PC-3 (cell line): Measurements from ENCODE around the gene RIN1. TPM values are rescaled to one million over a fixed set of nuclear protein-coding genes. Genes with fewer than 3 reads are reported as not detected.

ENCODE experiments used
- ATAC-seq: fragments of 200-7000 bp; cut with Tn5 transposase; 2 replicates; pipeline ENCODE4 v1.9.1; 2020; ENCODE audit warnings: mild to moderate bottlenecking, moderate library complexity
- BruUV-seq: library from RNA; stranded (reverse); fragments of 400-500 nt; replicated peaks from 2 replicates; lab custom pipeline; 2021; lab: Mats Ljungman, UMichigan
- CTCF ChIA-PET: fragments of 300-600 bp; sonication (Branson Sonifier 250); formaldehyde crosslinking; loops from one replicate; lab custom pipeline; 2022; ENCODE audit warnings: antibody characterized with exemption; lab: Charles Lee
- POLR2A ChIA-PET: fragments of 300-600 bp; sonication (Branson Sonifier 250); formaldehyde crosslinking; loops from one replicate; lab custom pipeline; 2022; ENCODE audit warnings: antibody characterized with exemption; ENCODE audit not compliant: unreplicated experiment; lab: Charles Lee
- DNase-seq: peaks from one replicate; pipeline ENCODE4 v3.0.0-alpha.2; 2015
- H2AFZ ChIP-seq: fragments of 300-600 bp; sonication (generic); 2 replicates; pipeline ENCODE4 v1.6.0; 2016; ENCODE audit warnings: antibody characterized with exemption, low read length
- H3F3A ChIP-seq: fragments of 300-600 bp; sonication (generic); one replicate; pipeline ENCODE4 v1.6.0; 2017; ENCODE audit warnings: antibody characterized with exemption, low read length, control low read depth, mild to moderate bottlenecking; ENCODE audit not compliant: unreplicated experiment
- H3K27ac ChIP-seq: fragments of 300-600 bp; sonication (generic); 2 replicates; pipeline ENCODE4 v1.5.1; 2016; ENCODE audit warnings: mild to moderate bottlenecking, low read length
- H3K27me3 ChIP-seq: fragments of 300-600 bp; sonication (generic); 2 replicates; pipeline ENCODE4 v1.6.1; 2016; ENCODE audit warnings: low read length, mixed read lengths
- H3K36me3 ChIP-seq: fragments of 300-600 bp; sonication (generic); 2 replicates; pipeline ENCODE4 v1.6.1; 2016; ENCODE audit warnings: low read depth, mixed run types, low read length, mixed read lengths
- H3K4me1 ChIP-seq: fragments of 300-600 bp; sonication (generic); 2 replicates; pipeline ENCODE4 v1.5.1; 2016; ENCODE audit warnings: low read length; ENCODE audit not compliant: insufficient read depth
- H3K4me2 ChIP-seq: fragments of 300-600 bp; sonication (generic); 2 replicates; pipeline ENCODE4 v1.6.0; 2016; ENCODE audit warnings: low read length
- H3K4me3 ChIP-seq: fragments of 300-600 bp; sonication (generic); 2 replicates; pipeline ENCODE4 v1.5.1; 2016; ENCODE audit warnings: mild to moderate bottlenecking, low read length, mixed read lengths
- H3K79me2 ChIP-seq: fragments of 300-600 bp; sonication (generic); 2 replicates; pipeline ENCODE4 v1.6.1; 2017; ENCODE audit warnings: low read length, mixed read lengths
- H3K9ac ChIP-seq: fragments of 300-600 bp; sonication (generic); 2 replicates; pipeline ENCODE4 v1.6.0; 2016; ENCODE audit warnings: mild to moderate bottlenecking, low read length
- H3K9me2 ChIP-seq: fragments of 300-600 bp; sonication (generic); replicated peaks from 2 replicates; pipeline ENCODE4 v1.6.1; 2016; ENCODE audit warnings: mixed run types, low read length, mixed read lengths
- H3K9me3 ChIP-seq: fragments of 300-600 bp; sonication (generic); 2 replicates; pipeline ENCODE4 v1.6.1; 2016; ENCODE audit warnings: low read length, mixed read lengths
- H4K20me1 ChIP-seq: fragments of 300-600 bp; sonication (generic); 2 replicates; pipeline ENCODE4 v1.6.1; 2016; ENCODE audit warnings: low read length, mixed read lengths
- EZH2 ChIP-seq: fragments of 300-600 bp; sonication (generic); IDR thresholded peaks from one replicate; pipeline ENCODE4 v1.6.1; 2017; ENCODE audit warnings: antibody characterized with exemption, mild to moderate bottlenecking, low read length; ENCODE audit not compliant: unreplicated experiment
- EZH2phosphoT487 ChIP-seq: fragments of 300-600 bp; sonication (generic); IDR thresholded peaks from 2 replicates; pipeline ENCODE4 v1.6.1; 2018; ENCODE audit warnings: mild to moderate bottlenecking, antibody characterized with exemption, low read length, borderline replicate concordance
- intact Hi-C: fragments of 100-400 bp; cut with micrococcal nuclease; formaldehyde crosslinking; loops from 2 replicates; pipeline ENCODE4 v1.9.0; 2023
- total RNA-seq: library from RNA; depleted of rRNA; stranded (reverse); fragments of >200 nt; gene quantifications from 2 replicates; pipeline ENCODE4 v1.2.3, GENCODE V29; 2014
- TF ChIP-seq, protein P1 (sequence below): fragments of 300-600 bp; sonication (generic); conservative IDR thresholded peaks from 2 replicates; pipeline ENCODE4 v1.5.1; 2017; ENCODE audit warnings: antibody characterized with exemption, low read depth, mild to moderate bottlenecking, low read length

Gene RIN1
- total RNA-seq, 1 experiment from 2014 or later = 41.2 TPM

DNA sequence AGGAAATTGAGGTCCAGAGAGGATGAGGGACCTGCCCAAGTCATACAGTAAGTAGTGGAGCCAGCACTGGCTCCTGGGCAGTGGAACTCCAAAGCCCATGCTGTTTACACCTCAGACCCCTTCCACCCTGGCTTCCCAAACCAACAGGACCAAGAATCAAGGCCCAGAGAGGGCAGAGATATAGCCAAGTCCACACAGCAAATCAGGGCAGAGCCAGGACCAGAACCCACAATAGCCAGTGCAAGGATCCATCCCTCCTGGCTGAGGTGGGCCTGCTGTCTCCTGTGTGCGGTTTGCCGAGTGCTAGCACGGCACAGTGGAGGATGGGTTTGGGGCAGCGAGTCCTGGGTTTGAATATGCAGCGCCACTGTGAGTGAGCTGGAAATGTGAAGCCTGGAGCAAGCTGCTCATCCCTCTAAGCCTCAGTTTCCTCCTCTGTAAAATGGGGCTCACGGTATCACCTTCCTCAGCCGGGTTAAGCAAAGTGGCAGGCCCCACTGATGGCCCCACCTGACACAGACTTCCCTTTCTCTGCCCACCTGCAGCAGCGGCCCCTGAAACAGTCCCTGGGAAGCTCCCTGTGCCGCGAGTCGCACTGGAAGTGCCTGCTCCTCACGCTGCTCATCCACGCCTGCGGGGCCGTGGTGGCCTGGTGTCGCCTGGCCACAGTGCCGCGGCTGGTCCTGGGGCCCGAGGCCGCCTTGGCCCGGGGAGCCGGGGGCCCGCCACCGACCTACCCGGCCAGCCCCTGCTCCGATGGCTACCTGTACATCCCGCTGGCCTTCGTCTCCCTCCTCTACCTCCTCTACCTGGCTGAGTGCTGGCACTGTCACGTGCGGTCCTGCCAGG is 42.2 kb downstream of the RIN1 start:
- Histone ChIP-seq H3K9me3 (no peaks in the 10 kb centered on the region), H3K9me2 (no peaks in the 10 kb centered on the region), H3K9ac (no peak overlapping the region), H3K36me3 (no peaks in the 10 kb centered on the region), H4K20me1 (no peaks in the 10 kb centered on the region), H3K4me1 (peaks cover 9% of the 10 kb centered on the region), H3F3A (no peaks in the 10 kb centered on the region), H3K79me2 (no peaks in the 10 kb centered on the region), H3K4me3 (no peak overlapping the region), H3K27me3 (peaks cover 12% of the 10 kb centered on the region), H3K27ac (no peak overlapping the region), H2AFZ (no peak overlapping the region), H3K4me2 (no peak overlapping the region)
- intact Hi-C loops = no loop called here
- CTCF ChIA-PET = no interaction called here
- no peak for ATAC-seq
- no peak for TF ChIP-seq EZH2phosphoT487
- TF ChIP-seq EZH2 = no peak
- TF ChIP-seq, protein P1, sequence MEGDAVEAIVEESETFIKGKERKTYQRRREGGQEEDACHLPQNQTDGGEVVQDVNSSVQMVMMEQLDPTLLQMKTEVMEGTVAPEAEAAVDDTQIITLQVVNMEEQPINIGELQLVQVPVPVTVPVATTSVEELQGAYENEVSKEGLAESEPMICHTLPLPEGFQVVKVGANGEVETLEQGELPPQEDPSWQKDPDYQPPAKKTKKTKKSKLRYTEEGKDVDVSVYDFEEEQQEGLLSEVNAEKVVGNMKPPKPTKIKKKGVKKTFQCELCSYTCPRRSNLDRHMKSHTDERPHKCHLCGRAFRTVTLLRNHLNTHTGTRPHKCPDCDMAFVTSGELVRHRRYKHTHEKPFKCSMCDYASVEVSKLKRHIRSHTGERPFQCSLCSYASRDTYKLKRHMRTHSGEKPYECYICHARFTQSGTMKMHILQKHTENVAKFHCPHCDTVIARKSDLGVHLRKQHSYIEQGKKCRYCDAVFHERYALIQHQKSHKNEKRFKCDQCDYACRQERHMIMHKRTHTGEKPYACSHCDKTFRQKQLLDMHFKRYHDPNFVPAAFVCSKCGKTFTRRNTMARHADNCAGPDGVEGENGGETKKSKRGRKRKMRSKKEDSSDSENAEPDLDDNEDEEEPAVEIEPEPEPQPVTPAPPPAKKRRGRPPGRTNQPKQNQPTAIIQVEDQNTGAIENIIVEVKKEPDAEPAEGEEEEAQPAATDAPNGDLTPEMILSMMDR = no peak
- no TSS peak for BruUV-seq
- POLR2A ChIA-PET = no interaction called here
- no peak for DNase-seq

DNA sequence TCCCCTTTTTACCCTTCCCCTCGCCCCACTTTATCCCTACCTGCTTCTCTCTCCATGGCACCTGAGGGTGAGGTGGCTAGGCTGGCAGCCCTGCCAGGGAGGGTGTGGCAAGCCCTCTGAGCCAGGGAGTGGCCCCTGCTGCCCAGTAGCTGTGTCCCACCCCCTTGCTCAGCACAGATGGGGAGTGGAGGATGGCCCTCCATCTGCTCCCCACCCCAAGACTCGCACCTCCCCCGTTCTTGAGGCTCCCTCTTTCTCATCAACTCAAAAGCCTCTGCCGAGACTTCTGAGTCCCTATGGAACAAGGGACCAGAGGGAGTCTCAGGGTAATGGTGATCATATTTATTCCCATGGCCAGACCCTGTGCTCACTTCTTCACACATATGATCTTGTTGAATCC is 42.9 kb downstream of the RIN1 start:
- Histone ChIP-seq H3K9me2 (no peaks in the 10 kb centered on the region), H2AFZ (no peak overlapping the region), H3K4me2 (no peak overlapping the region), H3K36me3 (no peaks in the 10 kb centered on the region), H3K4me3 (no peak overlapping the region), H3K27ac (no peak overlapping the region), H3F3A (no peaks in the 10 kb centered on the region), H3K4me1 (peaks cover 9% of the 10 kb centered on the region), H3K9ac (no peak overlapping the region), H3K79me2 (peaks cover 4% of the 10 kb centered on the region), H4K20me1 (no peaks in the 10 kb centered on the region), H3K27me3 (peaks cover 12% of the 10 kb centered on the region), H3K9me3 (no peaks in the 10 kb centered on the region)
- intact Hi-C loops = no loop called here
- DNase-seq (no peak), ATAC-seq (no peak)
- TF ChIP-seq, protein P1 = no peak
- TF ChIP-seq EZH2 (no peak), EZH2phosphoT487 (no peak)
- ChIA-PET POLR2A (no interaction called here), CTCF (no interaction called here)
- BruUV-seq = no TSS peak
